ENCODE data around the gene AKT1S1.
A peak's percentile ranks its signal among the peaks of the same experiment; 100 is the strongest.

Gene AKT1S1

DNA sequence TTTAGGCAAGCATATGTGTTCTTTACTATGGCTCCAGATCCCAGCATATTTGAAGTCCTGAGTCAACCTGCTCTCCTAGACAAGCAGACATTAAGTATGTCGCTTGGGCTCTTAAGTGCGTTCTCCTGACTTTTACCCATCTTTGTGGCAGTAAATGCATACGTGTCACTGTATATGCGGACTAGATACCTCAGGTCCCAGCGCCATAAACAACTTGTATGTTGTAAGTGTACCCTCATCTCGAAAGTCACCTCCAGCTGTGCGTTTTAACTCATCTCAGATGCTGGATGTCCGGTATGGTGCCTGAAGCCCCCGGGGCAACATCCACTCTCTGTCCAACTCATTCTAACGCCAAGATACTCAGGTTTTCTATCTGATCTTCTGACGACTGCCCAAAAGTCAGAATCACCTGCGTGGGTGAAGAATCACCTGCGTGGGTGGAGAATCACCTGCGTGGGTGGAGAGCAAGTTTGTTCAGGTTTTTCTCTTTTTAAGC is 24.5 kb downstream of the AKT1S1 start:
- no peak for DNase-seq

DNA sequence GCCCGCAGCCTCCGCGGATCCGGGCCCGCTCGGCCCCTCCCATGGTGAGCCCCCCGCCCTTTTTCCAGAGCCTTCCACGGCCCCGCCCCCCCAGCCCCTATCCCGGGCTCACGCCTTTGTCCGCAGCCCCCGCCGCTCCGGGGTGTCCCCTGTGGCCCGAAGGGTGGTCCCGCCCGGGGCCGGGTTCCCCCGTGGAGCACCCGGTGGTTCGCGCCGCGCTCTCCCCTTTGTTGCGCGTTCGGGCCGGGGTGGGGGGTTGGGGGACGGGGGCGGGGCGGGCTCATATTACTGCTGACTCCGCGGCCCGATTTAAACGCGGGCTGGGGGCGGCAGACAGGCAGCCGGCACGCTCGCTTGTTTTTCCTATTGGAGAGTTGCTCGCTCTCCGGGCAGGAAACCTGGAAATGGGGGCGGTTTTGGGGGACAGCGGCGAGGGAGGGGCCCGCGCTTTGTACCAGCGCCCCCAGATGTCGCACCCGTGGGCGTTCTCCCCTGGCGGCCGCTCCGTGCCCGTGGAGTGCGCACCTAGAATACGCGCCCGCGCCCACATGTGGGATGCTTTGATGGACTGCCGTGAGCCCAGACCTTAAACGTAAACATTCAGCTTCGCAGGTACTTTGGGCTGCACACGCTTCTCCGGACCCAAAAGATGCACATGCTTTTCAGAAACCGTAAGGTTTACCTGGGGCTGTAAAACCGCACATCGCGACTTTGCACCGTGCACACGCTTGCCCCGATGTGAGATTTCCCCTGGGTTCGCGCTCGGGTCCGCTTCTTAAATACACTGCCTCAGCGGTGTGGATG is 25.5 kb downstream of the AKT1S1 start:
- peak in 1 of 2 experiments; percentile 20 for DNase-seq

DNA sequence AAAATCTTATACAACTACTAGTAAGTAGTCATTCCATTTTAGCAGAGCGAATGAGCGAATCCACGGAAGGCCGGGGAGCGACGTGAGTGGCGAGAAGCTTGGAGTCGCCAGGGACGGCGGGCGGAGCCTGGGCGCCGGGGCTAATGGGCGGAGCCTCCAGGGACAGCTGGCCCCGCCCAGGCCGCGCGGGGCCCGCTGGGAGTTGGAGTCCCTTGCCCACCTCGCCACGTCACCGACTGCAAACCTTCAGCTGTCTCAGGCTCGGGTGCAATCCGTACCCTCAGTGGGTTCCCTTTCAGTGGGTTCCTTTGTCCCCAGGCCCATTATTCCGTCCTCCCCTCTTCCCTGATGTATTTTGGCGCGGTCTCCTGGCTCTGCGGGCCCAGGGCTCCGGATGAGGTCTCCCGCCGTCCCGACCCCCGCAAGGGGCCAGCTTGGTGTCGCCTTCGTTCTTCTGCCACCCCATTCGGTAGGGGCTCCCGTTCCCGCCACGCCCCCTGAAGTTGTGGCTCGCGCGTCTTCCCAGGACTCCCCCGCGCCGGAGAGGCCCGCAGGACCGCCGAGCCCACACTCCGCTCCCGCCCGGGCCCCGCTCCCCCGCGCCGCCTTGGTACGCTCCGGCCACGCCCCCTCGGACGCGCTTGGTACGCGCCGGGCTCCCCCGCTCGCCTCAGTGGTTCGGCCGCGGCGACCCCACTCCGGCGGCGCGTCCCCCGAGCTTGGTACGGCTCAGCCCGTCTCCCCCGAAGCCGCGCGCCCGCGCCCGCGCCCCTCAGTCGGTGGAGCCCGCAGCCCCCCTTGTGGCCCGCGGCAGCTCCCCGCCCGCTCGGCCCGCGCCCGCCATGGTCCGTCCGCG is 26.4 kb downstream of the AKT1S1 start, which contains the start of gene PTOV1:
Gene PTOV1, plus strand, starts transcription at position 673 of the 856 bp plus-strand sequence.
- DNase-seq: peak; percentile 85 to 86

DNA sequence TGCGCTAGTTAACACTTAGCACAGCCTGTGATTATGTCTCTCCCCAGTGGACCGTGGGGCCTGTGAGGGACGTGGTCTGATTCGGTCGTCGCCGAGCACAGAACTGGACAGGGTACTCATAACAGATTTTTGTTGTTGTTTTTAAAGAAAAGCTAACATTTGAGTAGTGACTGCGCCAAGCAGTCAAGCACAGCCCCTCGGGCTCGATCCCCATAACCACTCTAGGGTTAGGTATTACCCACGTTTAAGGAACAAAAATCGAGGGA is 27.0 kb downstream of the AKT1S1 start:
- no peak for DNase-seq

DNA sequence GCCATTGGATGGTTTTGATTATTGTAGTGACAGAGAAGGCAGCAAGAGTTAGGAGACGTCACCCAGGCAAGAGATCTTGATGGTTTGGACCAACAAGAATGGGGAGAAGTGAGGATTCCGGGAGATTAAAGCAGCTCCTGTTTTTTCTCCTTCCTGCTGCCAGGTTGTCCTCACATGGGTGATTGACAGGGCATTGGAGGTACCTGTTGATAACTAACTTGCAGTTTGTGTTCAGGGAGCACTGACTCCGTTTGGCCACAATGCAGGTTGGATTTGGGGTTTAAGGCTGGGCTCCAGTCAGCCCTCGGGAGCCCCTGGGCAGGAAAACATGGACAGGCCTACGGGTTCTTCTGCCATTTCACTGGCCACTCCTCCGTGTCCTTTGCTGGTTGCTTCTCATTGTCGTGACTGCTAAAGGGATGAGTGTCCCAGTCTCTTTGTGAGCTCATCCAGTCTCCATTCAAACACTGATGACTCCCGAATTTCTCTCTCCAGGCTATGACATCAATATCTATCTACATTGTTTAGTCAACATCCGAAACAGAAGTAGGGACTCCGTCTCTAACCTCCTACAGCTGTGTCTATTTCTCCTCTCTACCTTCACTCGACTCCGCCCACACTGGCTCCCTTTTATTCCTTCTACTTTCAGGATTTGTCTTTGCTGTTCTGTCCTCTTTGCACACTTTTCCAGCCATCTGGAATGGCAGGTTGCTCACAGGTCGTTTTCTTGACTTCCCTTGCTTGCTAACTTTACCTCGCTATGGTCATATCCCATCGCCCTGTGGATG is 27.5 kb downstream of the AKT1S1 start:
- no peak for DNase-seq

DNA sequence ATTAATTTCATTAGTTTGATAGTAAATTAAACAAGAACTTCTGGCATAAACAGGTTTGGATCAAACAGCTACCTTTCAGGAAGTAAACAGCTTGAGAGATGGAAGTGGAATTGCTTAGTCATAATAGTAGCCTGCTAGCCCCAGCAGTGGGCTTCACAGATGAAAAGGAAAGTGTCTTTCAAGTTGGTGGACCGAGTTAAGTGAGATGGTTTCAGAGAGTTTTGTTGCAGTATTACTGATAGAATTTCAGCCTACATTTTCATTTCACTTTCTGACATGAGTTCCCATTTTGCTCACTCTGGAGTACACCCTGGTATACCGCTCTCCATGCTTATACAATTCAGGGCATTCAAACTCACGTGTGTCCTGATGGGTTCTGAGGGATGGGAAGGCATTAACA is 28.2 kb downstream of the AKT1S1 start:
- DNase-seq: no peak

DNA sequence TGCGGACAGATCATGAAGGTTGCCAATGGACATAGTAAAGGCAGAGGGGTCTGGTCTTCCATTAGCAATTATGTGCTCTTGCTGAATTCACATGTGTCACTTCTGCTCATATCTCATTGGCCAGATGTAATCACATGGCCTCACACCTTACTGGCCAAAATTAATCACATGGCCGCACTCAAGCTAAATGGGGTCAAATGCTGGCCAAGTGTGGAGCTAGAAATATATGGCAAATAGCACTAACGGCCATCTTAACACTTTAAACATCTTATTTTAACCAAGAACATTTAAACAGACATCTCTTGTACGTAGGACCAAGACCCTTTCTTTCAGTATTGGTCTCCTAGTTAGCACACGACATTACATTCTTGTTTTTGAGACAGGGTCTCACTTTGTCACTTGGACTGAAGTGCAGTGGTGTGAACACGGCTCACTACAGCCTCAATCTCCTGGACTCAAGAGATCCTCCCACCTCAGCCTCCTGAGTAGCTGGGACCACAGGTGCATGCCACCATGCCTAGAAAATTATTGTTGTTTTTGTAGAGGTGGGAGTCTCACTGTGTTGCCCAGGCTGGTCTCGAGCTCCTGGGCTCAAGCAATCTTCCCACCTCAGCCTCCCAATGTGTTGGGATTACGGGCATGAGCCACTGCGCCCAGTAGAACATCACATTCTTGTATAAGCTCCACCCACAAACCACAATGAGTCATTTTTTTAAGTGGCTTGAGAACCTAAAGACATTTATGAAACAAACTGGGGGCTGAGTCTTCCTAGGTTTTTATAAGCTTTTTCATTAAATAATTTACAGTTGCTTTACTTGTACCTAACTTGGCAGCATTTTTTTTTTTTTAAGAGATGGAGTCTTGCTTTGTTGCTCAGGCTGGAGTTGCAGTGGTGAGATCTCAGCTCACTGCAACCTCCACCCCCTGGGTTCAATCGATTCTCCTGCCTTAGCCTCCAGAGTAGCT is 29.1 kb downstream of the AKT1S1 start:
- DNase-seq: peak; percentile 59 to 65

DNA sequence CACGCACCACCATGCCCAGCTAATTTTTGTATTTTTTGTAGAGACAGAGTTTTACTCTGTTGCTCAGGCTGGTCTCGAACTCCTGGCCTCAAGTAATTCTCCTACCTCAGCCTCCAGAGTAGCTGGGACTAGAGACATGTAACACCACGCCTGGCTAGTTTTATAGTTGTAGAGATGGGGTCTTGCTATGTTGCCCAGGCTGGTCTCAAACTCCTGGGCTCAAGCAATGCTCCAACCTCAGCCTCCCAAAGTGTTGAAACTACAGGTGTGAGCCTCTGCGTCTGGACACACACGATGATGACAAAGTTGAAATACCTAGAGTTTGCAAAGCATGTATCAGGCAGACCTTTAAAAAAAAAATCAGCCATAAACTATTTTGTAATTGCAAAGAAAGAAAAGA is 30.7 kb downstream of the AKT1S1 start:
- DNase-seq: no peak

DNA sequence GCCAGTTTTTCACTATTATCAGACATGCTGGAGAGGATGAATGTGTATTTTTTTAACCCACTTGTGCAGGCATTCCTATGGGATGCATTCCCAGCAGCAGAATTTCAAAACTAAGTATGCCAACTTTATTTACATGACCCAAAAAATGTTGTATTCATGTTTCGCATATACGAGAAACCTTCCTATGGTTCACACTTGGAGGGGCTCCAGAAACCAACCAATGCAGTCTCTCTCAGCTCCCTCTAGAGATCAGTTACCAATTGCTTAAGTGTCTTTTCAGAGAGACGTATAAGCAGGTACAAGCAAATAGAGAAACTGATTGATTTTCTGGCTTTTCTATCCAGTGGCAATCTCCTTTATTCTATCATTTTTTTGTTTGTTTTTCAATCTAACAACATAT is 31.7 kb downstream of the AKT1S1 start:
- DNase-seq: no peak

DNA sequence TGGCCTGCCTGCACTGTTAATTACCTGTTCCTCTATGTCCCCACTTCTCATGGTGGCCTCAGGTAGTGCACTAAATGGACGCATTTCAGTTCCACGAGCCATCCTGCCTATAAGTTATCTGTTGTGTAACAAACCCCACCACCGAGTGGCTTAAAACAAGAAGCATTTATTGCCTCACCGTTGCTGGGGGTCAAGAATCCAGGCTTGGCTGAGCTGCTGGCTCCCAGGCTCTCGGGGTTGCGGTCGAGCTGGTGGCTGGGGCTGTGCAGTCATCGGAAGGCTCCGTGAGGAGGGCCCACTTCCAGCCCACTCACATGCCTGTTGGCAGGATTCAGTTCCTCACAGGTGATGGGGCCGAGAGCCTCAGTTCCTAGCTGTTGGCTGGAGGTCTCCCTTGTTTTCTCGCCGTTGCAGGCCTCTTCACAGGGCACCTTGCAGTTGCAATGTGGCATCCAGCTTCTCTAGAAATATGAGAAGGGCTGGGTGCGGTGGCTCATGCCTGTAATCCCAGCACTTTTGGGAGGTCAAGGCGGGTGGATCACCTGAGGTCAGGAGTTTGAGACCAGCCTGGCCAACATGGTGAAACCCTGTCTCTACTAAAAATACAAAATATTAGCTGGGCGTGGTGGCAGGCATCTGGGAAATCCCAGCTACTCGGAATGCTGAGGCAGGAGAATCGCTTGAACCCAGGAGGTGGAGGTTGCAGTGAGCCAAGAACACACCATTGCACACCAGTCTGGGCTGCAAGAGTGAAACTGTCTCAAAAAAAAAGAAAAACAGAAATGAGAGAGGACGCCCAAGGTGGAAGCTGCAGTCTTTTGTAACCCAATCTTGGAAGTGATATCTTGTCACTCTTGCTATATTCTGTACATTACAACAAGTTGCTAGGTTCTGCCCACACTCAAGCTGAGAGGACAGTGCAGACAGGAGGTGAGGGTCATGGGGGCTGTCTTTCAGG is 32.7 kb downstream of the AKT1S1 start:
- DNase-seq: no peak

DNA sequence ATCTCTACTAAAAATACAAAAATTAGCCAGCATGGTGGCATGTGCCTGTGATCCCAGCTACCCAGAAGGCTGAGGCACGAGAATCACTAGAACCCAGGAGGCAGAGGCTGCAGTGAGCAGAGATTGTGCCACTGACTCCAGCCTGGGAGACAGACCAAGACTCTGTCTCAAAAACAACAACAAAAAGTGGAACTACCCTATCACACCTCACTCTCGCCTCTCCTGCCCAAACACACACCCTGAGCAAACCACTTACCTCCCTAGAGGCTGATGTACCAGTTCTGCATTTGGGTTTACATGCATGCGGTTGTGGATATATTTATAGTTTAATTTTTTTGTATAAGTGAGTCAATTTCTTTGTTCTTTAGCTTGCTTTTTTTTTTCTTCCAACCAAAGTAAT is 33.9 kb downstream of the AKT1S1 start:
- DNase-seq: no peak

DNA sequence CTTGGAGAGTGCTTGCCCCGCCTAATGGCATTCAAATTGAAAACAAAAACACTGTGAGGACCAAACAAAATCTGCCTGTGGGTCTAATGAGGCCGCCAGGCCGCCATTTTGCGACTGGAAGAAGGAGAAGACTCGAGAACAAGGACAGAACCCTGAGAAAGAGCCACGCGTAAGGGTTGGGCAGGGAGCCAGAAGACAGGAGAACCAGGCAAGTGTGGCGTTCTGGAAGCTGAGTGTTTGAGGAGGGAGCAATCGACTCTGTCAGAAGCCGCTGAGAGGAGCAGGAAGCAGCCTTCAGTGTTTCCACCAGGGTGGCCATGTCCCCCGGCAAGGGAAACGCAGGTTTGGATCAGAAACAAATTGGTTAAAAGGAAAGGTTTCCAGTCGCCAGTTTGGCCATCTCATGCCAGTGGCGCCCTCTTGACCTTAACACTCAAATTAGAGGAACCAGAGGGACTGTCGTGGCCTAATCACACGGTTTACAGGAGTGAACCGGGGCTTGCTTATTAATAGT is 36.4 kb downstream of the AKT1S1 start:
- no peak for DNase-seq

DNA sequence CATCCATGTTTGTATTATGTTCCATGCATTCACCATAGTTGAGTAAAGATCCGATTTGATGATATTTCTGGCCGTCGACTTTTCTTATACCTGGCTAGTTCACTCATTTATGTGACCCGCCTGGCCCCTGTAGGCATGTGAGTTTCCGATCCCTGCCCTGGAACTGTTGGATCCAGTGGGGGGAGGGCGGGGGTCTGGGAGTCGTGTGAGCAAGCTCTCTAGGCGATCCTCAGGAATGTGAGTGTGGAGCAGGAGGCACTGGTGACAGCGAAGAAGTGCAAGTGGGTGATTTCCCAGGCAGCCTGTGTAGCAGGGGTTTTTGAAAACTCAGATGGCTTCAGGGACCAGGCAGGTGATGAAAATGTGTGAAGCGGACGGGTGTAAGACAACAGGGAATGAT is 36.8 kb downstream of the AKT1S1 start:
- DNase-seq: no peak

DNA sequence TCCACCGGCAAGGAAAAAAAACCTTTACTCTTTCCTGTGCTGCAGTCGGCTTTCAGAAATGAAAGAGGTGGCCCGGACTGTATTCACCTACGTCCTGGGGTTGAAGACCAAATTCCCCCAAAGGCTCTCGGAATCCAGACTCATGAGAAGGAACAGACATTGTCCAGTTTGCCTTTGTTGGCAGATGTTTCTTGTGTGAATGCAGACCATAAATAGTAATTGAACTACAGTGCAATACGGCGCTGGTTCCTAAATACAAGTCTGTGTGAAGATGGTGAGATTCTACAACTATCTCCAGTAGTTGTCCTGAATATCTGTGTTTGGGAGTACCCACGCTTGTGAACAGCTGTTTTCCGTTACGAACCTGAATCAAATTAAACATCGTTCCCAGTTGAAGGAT is 37.4 kb downstream of the AKT1S1 start:
- no peak for DNase-seq

DNA sequence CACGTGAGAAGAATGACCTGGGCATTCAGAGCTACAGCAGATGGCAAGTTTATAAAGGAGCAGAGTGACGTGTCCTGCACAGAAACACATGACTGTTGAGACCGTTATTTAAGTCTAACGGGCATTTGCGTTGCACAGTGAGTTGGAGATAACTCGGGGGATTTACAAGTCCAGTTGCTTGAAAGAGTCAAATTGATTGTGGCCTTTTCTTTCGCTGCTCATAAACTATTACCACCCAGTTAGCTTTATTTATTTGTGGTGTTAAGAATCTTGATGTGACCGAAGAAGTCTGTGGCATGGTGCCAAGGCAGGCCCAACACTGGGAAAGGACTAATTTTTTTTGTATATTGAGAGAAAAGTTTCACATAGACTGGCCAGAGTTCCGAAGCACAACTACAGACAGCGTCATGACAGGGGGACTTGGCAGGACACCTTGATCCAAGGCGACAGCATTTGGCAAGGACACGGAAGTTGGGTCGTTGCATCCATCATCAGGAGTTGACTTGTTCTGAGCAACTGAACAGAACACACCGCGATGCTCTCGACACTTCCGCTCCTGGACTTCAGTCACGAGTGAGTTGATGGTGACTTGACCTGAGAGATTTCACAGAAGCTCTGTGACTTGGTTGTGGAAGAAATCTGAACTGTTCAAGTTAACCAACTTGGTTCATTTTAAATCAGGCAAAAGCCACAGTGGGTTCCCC is 38.1 kb downstream of the AKT1S1 start:
- DNase-seq: no peak

DNA sequence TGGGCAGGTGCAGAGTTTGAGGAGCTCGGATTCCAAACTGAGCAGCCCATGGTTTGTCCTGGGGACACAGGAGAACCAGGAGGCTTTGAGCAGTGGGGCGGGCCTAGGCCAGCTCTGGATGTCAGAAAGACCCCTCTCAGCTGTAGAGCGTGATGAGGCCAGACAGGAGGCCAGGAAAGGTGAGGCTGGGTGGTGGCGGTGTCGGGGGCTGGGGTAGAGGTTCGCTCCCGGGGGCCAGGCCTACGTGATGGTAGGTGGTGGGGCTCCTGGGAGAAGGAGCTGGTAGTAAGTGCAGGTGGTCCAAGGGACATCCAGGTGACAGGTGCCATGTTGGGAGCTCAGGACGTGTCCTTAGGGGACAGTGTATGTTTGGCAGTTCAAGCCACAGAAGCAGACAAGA is 39.7 kb downstream of the AKT1S1 start:
- no peak for DNase-seq

DNA sequence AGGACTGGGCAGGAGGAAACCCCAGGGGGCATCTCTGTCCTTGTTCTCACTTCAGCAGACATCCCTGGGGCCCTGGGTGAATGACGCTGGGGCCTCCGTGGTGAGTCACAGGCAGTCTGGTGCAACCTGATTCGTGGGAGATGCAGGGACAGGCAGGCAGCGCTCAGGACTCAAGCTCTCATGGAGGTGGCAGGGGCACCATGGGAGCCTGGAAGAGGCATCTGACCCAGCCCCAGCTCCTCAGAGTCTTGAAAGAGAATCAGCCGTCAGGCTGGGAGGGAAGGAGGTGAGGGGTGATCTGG is 40.2 kb downstream of the AKT1S1 start:
- no peak for DNase-seq

DNA sequence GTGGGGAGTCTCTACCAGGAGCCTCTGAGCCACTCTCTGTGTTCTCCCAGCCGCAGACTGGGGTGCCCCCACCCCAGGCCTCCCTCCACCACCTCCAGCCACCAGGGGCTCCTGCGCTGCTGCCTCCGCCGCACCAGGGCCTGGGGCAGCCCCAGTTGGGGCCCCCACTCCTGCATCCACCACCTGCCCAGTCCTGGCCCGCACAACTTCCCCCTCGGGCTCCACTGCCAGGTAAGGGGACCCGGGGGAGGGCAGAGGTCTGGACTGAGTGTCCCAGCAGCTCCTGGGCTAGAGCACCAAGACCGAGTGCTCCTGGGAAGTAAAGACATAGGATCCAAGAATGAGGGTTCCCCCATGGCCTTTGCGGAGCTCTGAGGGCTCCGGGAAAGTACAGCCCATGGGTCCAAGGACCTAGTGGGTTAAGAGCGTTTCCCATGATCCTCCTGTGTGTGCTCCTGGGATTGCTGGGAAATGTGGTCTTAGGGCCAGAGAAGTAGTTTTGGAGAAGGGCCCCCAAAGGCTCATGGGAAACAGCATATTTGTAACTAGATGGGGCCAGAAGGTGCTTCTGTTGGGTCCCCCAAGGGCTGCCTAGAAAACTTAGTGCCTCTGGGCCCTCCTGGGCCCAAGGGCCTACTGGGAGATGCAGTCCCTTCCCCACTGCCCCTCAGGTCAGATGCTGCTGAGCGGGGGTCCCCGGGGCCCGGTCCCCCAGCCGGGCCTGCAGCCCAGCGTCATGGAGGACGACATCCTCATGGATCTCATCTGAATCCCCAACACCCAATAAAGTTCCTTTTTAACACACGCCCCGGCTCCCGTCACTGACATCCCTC is 40.8 kb downstream of the AKT1S1 start:
- no peak for DNase-seq

DNA sequence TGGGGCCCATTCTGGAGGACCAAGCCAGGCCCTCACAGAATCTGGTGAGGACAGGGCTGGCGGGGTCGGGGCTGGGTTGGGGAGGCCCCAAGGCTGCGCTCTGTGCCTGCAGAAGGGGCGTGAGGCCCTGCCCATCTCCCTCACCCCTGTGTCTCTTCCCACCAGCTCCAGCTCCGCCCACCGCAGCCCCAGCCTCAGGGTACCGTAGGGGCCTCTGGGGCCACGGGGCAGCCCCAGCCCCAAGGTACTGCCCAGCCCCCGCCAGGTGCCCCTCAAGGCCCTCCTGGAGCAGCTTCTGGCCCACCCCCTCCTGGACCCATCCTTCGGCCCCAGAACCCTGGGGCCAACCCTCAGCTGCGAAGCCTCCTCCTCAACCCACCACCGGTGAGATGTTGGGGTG is 41.6 kb downstream of the AKT1S1 start:
- no peak for DNase-seq
